HepG2 (cell line): Measurements from ENCODE around the gene SRD5A2. TPM values are rescaled to one million over a fixed set of nuclear protein-coding genes. Genes with fewer than 3 reads are reported as not detected.

Experiments used
- ATAC-seq: fragments of 200-7000 bp; cut with Tn5 transposase; 3 replicates; pipeline ENCODE4 v1.9.1; 2020; ENCODE audit warnings: mild to moderate bottlenecking, moderate library complexity
- BruUV-seq: library from RNA; stranded (reverse); fragments of 400-500 nt; replicated peaks from 2 replicates; lab custom pipeline; 2021; lab: Mats Ljungman, UMichigan
- CTCF ChIA-PET: fragments of 300-600 bp; formaldehyde crosslinking; extraction: SDS; loops from one replicate; lab custom pipeline; 2021; ENCODE audit warnings: low total read pairs, inconsistent platforms, low intra/inter-chr PET ratio; lab: Yijun Ruan, JAX
- POLR2A ChIA-PET: fragments of 350-600 bp; sonication (Branson Sonifier 250); formaldehyde crosslinking; loops from one replicate; lab custom pipeline; 2020; ENCODE audit warnings: antibody characterized with exemption, inconsistent platforms; lab: Yijun Ruan, JAX
- DNase-seq: peaks from one replicate; pipeline ENCODE4 v3.0.0-alpha.2; 2015; ENCODE audit warnings: low spot score
- FAIRE-seq: peaks from 3 replicates; lab custom pipeline; 2011; peaks lifted over from hg19 to GRCh38; lab: Jason Lieb, UNC
- H2AFZ ChIP-seq: one replicate; pipeline ENCODE4 v1.6.1; 2011; ENCODE audit warnings: low read length, inconsistent platforms
- H3K27ac ChIP-seq: fragments of 300-600 bp; 3 replicates; pipeline ENCODE4 v1.8.0; 2011; ENCODE audit warnings: mixed run types, mild to moderate bottlenecking, mixed read lengths, low read length, inconsistent platforms; ENCODE audit not compliant: insufficient read depth; ENCODE audit errors: extremely low read length
- H3K27me3 ChIP-seq, 2 experiments: fragments of 200-600 bp in 1 of 2; 2 replicates in 1 of 2; 3 replicates in 1 of 2; pipeline versions ENCODE4 v1.6.0 to v1.8.0; 2011; ENCODE audit warnings: low read length in 2 of 2, mild to moderate bottlenecking in 2 of 2, moderate library complexity in 2 of 2, inconsistent platforms in 1 of 2; ENCODE audit not compliant: insufficient read depth in 2 of 2, control insufficient read depth in 1 of 2
- H3K36me3 ChIP-seq, 2 experiments: fragments of 200-600 bp in 1 of 2; replicated peaks in 1 of 2; 2 replicates in 1 of 2; 3 replicates in 1 of 2; pipeline versions ENCODE4 v1.5.1 to v1.8.0; 2011; ENCODE audit warnings: low read length in 2 of 2, inconsistent platforms in 1 of 2; ENCODE audit not compliant: insufficient read depth in 2 of 2, control insufficient read depth in 1 of 2
- H3K4me1 ChIP-seq: 2 replicates; pipeline ENCODE4 v1.5.1; 2012; ENCODE audit warnings: low read length, inconsistent platforms; ENCODE audit not compliant: insufficient read depth
- H3K4me2 ChIP-seq: 2 replicates; pipeline ENCODE4 v1.6.0; 2011; ENCODE audit warnings: low read depth, low read length, inconsistent platforms
- H3K4me3 ChIP-seq, 3 experiments: fragments of 200-600 bp in 1 of 3; sonication (generic), shearing (Covaris generic) in 1 of 3; replicated peaks in 1 of 3; 2 replicates each; pipeline ENCODE4 v1.5.1; 2011 to 2016; ENCODE audit warnings: low read length in 3 of 3, inconsistent platforms in 2 of 3, low read depth in 2 of 3, mild to moderate bottlenecking in 2 of 3, control low read depth in 1 of 3, mixed read lengths in 1 of 3; ENCODE audit not compliant: insufficient read depth in 1 of 3
- H3K79me2 ChIP-seq: one replicate; pipeline ENCODE4 v1.6.1; 2011; ENCODE audit warnings: low read length, inconsistent platforms; ENCODE audit not compliant: insufficient read depth
- H3K9ac ChIP-seq: 2 replicates; pipeline ENCODE4 v1.6.0; 2011; ENCODE audit warnings: mild to moderate bottlenecking, low read depth, low read length, inconsistent platforms; ENCODE audit not compliant: insufficient read depth
- H3K9me3 ChIP-seq: 2 replicates; pipeline ENCODE4 v1.5.1; 2012; ENCODE audit warnings: mild to moderate bottlenecking, low read length
- H4K20me1 ChIP-seq: 2 replicates; pipeline ENCODE4 v1.6.0; 2011; ENCODE audit warnings: inconsistent platforms, mild to moderate bottlenecking, low read length, moderate library complexity; ENCODE audit not compliant: insufficient read depth
- EP300 ChIP-seq, 3 experiments: sonication (generic) in 1 of 3; formaldehyde crosslinking in 1 of 3; IDR thresholded peaks; 2 replicates each; pipeline versions ENCODE4 v1.5.1 to v1.6.1; 2011 to 2020; ENCODE audit warnings: low read depth in 2 of 3, low read length in 2 of 3, borderline replicate concordance in 1 of 3, improper control_type of control experiment in 1 of 3, mild to moderate bottlenecking in 1 of 3, missing genetic modification reagents in 1 of 3, moderate library complexity in 1 of 3
- HMG20A ChIP-seq: IDR thresholded peaks from 2 replicates; pipeline ENCODE4 v1.6.1; 2016; ENCODE audit warnings: borderline replicate concordance
- SIN3B ChIP-seq: fragments of 150-350 bp; IDR thresholded peaks from 2 replicates; pipeline ENCODE4 v1.6.1; 2014; ENCODE audit warnings: low read length
- SNAPC2 ChIP-seq: sonication (generic); formaldehyde crosslinking; IDR thresholded peaks from 2 replicates; pipeline ENCODE4 v1.8.1; 2022; ENCODE audit warnings: mild to moderate bottlenecking, missing genetic modification reagents
- THYN1 ChIP-seq: sonication (generic); formaldehyde crosslinking; IDR thresholded peaks from 2 replicates; pipeline ENCODE4 v1.8.1; 2023; ENCODE audit warnings: low read depth, mild to moderate bottlenecking, moderate library complexity, missing genetic modification reagents, borderline replicate concordance
- ZNF12 ChIP-seq: sonication (generic); formaldehyde crosslinking; IDR thresholded peaks from 2 replicates; pipeline ENCODE4 v1.5.0; 2020; ENCODE audit warnings: missing genetic modification reagents
- ZNF296 ChIP-seq: sonication (generic); formaldehyde crosslinking; conservative IDR thresholded peaks from 2 replicates; pipeline ENCODE4 v1.5.0; 2020; ENCODE audit warnings: mild to moderate bottlenecking, missing genetic modification reagents
- ZNF33A ChIP-seq: sonication (generic); formaldehyde crosslinking; IDR thresholded peaks from 2 replicates; pipeline ENCODE4 v1.5.1; 2020; ENCODE audit warnings: missing genetic modification reagents, mild to moderate bottlenecking, moderate library complexity, borderline replicate concordance
- ZNF557 ChIP-seq: sonication (generic); formaldehyde crosslinking; IDR thresholded peaks from 2 replicates; pipeline ENCODE4 v1.4.0; 2020; ENCODE audit warnings: missing genetic modification reagents
- ZNF574 ChIP-seq: sonication (generic); formaldehyde crosslinking; IDR thresholded peaks from 2 replicates; pipeline ENCODE4 v1.4.0; 2020; ENCODE audit warnings: missing genetic modification reagents
- ZNF607 ChIP-seq: sonication (generic); formaldehyde crosslinking; IDR thresholded peaks from 2 replicates; pipeline ENCODE4 v1.5.1; 2020; ENCODE audit warnings: missing genetic modification reagents, mild to moderate bottlenecking, borderline replicate concordance
- ZNF614 ChIP-seq: IDR thresholded peaks from 2 replicates; pipeline ENCODE4 v1.6.1; 2018; ENCODE audit warnings: missing biosample characterization, missing genetic modification reagents, inconsistent platforms, borderline replicate concordance
- ZNF703 ChIP-seq: sonication (generic); formaldehyde crosslinking; IDR thresholded peaks from 2 replicates; pipeline ENCODE4 v1.5.1; 2020; ENCODE audit warnings: missing genetic modification reagents, mild to moderate bottlenecking, moderate library complexity, borderline replicate concordance
- ZNF784 ChIP-seq: sonication (generic); formaldehyde crosslinking; IDR thresholded peaks from 2 replicates; pipeline ENCODE4 v1.5.1; 2020; ENCODE audit warnings: missing genetic modification reagents, mild to moderate bottlenecking, borderline replicate concordance
- WGBS: methylation state at CpG from one replicate; pipeline ENCODE4 v1.1.6; 2017; ENCODE audit warnings: low lambda C conversion rate; 5-methylcytosine and 5-hydroxymethylcytosine counted together
- in situ Hi-C: cut with HindIII; loops from 2 replicates; pipeline ENCODE4 v1.10.0; 2017; ENCODE audit warnings: low pct_unique_long_range_greater_than_20kb; ENCODE audit not compliant: extremely low pct_ligation_motif_present
- intact Hi-C: fragments of 100-400 bp; cut with micrococcal nuclease; formaldehyde crosslinking; loops from one replicate; pipeline ENCODE4 v1.10.0; 2022; ENCODE audit not compliant: unreplicated experiment
- polyA plus RNA-seq, 8 experiments: library from polyadenylated mRNA; depleted of rRNA in 3 of 8; stranded (reverse) in 7 of 8; unstranded in 1 of 8; fragments of >200 nt; fragmentation: Illumina TruSeq in 4 of 8; extraction: Trizol in 4 of 8; gene quantifications; 2 replicates each; pipeline versions ENCODE4 v1.2.1 to v1.2.3, GENCODE V29; 2011 to 2016; ENCODE audit warnings: low read depth in 4 of 8, missing spikeins in 1 of 8, mixed read lengths in 1 of 8; ENCODE audit not compliant: insufficient read depth in 1 of 8
- total RNA-seq, 5 experiments: library from RNA; depleted of rRNA; stranded (reverse); fragments of >200 nt; fragmentation: Illumina TruSeq; extraction: Trizol; gene quantifications; 2 replicates each; pipeline ENCODE4 v1.2.3, GENCODE V29; 2016; ENCODE audit warnings: low read depth in 1 of 5
- TF ChIP-seq, protein P1 (sequence below): sonication (generic); formaldehyde crosslinking; IDR thresholded peaks from 2 replicates; pipeline ENCODE4 v1.4.0; 2020; ENCODE audit warnings: missing genetic modification reagents
- TF ChIP-seq, protein P2 (sequence below): sonication (generic); formaldehyde crosslinking; IDR thresholded peaks from 2 replicates; pipeline ENCODE4 v1.5.1; 2020; ENCODE audit warnings: mild to moderate bottlenecking, missing genetic modification reagents, moderate library complexity
- TF ChIP-seq, protein P3 (sequence below): IDR thresholded peaks from 2 replicates; pipeline ENCODE4 v1.6.1; 2016; ENCODE audit warnings: missing genetic modification reagents, missing compliant biosample characterization

The SRD5A2 gene
- total and polyA plus RNA-seq, 2 of the 13 experiments (the other 11 are each of a cell fraction or from before 2014, with no cell fraction given) = 0.01 TPM; not detected in 1

DNA sequence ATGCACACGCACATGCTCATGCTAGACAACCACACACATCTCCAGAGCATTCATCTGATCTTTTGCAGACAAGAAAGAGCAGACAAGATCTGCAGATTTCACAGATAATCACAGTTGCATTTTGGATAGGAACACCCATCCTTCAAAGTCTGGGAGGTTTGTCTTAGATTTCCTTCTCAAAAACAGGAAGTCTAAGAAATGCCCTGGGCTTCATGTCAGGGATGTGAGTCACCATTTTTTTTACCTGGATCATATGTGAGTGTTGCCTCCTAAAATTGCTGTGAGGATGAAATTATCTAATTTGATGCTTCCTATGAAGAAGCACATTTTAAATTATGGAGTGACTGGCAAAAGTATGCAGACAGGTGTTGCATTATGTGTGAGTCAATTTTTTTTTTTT lies 46.1 kb downstream of the SRD5A2 start:
- no peak for TF ChIP-seq ZNF12 (CRISPR knock-in tag)
- no peak for TF ChIP-seq HMG20A
- no peak for TF ChIP-seq ZNF703 (CRISPR knock-in tag)
- no peak for TF ChIP-seq EP300 (IDR thresholded peaks at IDR 0.05; ENCODE audit: low read depth in 2 of 2, low read length in 2 of 2)
- TF ChIP-seq EP300 (CRISPR knock-in tag; IDR thresholded peaks at IDR 0.05; ENCODE audit: borderline replicate concordance) = no peak
- TF ChIP-seq, protein P1, sequence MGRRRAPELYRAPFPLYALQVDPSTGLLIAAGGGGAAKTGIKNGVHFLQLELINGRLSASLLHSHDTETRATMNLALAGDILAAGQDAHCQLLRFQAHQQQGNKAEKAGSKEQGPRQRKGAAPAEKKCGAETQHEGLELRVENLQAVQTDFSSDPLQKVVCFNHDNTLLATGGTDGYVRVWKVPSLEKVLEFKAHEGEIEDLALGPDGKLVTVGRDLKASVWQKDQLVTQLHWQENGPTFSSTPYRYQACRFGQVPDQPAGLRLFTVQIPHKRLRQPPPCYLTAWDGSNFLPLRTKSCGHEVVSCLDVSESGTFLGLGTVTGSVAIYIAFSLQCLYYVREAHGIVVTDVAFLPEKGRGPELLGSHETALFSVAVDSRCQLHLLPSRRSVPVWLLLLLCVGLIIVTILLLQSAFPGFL (CRISPR knock-in tag) = no peak
- TF ChIP-seq ZNF33A = no peak
- TF ChIP-seq ZNF557 = no peak
- TF ChIP-seq ZNF574 (CRISPR knock-in tag) = no peak
- TF ChIP-seq, protein P2, sequence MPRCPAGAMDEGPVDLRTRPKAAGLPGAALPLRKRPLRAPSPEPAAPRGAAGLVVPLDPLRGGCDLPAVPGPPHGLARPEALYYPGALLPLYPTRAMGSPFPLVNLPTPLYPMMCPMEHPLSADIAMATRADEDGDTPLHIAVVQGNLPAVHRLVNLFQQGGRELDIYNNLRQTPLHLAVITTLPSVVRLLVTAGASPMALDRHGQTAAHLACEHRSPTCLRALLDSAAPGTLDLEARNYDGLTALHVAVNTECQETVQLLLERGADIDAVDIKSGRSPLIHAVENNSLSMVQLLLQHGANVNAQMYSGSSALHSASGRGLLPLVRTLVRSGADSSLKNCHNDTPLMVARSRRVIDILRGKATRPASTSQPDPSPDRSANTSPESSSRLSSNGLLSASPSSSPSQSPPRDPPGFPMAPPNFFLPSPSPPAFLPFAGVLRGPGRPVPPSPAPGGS (CRISPR knock-in tag) = no peak
- no peak for TF ChIP-seq ZNF296
- TF ChIP-seq SNAPC2 (CRISPR knock-in tag) = no peak
- no peak for TF ChIP-seq ZNF784 (CRISPR knock-in tag)
- TF ChIP-seq, protein P3, sequence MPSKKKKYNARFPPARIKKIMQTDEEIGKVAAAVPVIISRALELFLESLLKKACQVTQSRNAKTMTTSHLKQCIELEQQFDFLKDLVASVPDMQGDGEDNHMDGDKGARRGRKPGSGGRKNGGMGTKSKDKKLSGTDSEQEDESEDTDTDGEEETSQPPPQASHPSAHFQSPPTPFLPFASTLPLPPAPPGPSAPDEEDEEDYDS = no peak
- TF ChIP-seq ZNF614 (CRISPR knock-in tag) = no peak
- TF ChIP-seq ZNF607 (CRISPR knock-in tag) = no peak
- no peak for TF ChIP-seq THYN1 (CRISPR knock-in tag)
- TF ChIP-seq SIN3B = no peak
- Histone ChIP-seq H3K36me3 (no peaks in the 10 kb centered on the region), H3K4me3 (no peak overlapping the region), H3K27me3 (peaks cover 0 to 3% of the 10 kb centered on the region in 2 experiments; a peak in 2 of 5 replicates), H3K79me2 (no peaks in the 10 kb centered on the region), H3K9me3 (no peaks in the 10 kb centered on the region), H3K27ac (no peak overlapping the region), H3K4me2 (no peak overlapping the region), H3K9ac (no peak overlapping the region), H3K4me1 (no peaks in the 10 kb centered on the region), H2AFZ (no peak overlapping the region), H4K20me1 (no peaks in the 10 kb centered on the region)
- ATAC-seq (no peak), DNase-seq (no peak), FAIRE-seq (no peak)
- CTCF ChIA-PET = no interaction called here
- POLR2A ChIA-PET = no interaction called here
- WGBS = 0% methylated on average over 1 of the region's 1 CpG
- intact Hi-C loops (no loop called here), in situ Hi-C loops (no loop called here)
- BruUV-seq = no TSS peak
